ENCODE data around the gene KXD1.

DNA sequence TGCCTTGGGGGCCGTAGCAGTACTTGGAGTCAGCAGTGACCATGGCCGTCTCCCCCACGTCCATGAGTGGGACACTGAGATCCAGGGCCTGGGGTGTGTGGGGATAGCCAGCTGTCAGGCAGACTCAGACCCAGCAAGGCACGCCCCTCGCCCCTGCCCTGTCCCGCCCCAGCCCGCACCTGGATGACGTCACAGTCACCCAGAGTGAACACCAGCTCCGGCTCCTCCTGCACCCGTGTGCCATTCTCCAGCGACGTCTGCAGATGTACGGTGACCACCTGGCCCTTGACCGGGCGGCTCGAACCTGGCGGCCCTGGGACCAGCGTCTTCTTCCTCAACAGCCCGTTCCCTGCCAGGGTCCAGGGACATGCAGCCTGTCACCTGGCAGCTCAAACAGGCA lies 18.3 kb upstream of the KXD1 start:
- TF ChIP-seq POLR2A (IDR thresholded peaks at IDR 0.05) = no peak
- TF ChIP-seq, protein P1, sequence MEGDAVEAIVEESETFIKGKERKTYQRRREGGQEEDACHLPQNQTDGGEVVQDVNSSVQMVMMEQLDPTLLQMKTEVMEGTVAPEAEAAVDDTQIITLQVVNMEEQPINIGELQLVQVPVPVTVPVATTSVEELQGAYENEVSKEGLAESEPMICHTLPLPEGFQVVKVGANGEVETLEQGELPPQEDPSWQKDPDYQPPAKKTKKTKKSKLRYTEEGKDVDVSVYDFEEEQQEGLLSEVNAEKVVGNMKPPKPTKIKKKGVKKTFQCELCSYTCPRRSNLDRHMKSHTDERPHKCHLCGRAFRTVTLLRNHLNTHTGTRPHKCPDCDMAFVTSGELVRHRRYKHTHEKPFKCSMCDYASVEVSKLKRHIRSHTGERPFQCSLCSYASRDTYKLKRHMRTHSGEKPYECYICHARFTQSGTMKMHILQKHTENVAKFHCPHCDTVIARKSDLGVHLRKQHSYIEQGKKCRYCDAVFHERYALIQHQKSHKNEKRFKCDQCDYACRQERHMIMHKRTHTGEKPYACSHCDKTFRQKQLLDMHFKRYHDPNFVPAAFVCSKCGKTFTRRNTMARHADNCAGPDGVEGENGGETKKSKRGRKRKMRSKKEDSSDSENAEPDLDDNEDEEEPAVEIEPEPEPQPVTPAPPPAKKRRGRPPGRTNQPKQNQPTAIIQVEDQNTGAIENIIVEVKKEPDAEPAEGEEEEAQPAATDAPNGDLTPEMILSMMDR (IDR thresholded peaks at IDR 0.05) = no peak

Measured in Peyer's patch (tissue), 4 donors.